ENCODE data around the gene TIAM2. TPM values are rescaled to one million over a fixed set of nuclear protein-coding genes. Genes with fewer than 3 reads are reported as not detected.

Gene TIAM2
- total RNA-seq, 2 experiments from 2014 or later: 5.4 to 6.2 TPM

DNA sequence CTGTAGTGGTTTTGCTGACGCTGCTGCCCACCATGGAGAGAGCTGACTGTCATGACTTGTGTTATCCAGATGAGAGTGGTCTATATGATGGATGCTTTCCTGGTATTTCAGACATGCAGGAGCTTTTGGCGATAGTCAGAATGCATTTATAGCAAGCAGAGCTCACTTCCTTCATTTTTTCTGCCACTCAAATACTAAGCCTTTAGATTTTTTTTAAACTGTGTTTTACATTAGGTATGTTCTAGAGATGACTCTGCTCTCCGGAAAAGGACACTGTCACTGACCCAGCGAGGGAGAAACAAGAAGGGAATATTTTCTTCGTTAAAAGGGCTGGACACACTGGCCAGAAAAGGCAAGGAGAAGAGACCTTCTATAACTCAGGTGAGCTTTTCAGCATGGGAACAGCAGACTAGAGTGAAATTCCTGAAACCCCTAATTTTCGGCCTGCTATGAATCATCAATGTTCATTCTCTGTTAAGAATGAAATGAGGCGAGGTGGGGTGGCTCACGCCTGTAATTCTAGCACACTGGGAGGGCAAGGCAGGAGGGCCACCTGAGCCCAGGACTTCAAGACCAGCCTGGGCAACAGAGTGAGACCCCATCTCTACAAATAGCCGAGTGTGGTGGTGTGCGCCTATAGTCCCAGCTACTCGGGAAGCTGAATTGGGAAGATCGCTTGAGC is 170.1 kb downstream of the TIAM2 start:
- Histone ChIP-seq H4K20me1 (ENCODE audit: insufficient read depth, low read length) (no peaks in the 10 kb centered on the region), H3K9me3 (ENCODE audit: low read length) (no peaks in the 10 kb centered on the region), H3K4me1 (ENCODE audit: insufficient read depth, low read length, poor library complexity, severe bottlenecking) (peaks cover 6% of the 10 kb centered on the region), H3K27ac (ENCODE audit: low read depth, low read length, poor library complexity, severe bottlenecking) (no peak overlapping the region), H3K4me2 (ENCODE audit: low read length) (no peak overlapping the region), H3K4me3 (ENCODE audit: low read depth, low read length, poor library complexity, severe bottlenecking) (no peak overlapping the region), H2AFZ (ENCODE audit: low read length) (no peak overlapping the region), H3K36me3 (ENCODE audit: insufficient read depth, low read length) (no peaks in the 10 kb centered on the region), H3K9me2 (ENCODE audit: insufficient read depth, low read length) (no peaks in the 10 kb centered on the region), H3K79me2 (ENCODE audit: insufficient read depth, low read depth, low read length) (no peaks in the 10 kb centered on the region)
- TF ChIP-seq EZH2phosphoT487 (IDR thresholded peaks at IDR 0.05; ENCODE audit: borderline replicate concordance, low read depth, low read length): no peak
- TF ChIP-seq, protein P1, sequence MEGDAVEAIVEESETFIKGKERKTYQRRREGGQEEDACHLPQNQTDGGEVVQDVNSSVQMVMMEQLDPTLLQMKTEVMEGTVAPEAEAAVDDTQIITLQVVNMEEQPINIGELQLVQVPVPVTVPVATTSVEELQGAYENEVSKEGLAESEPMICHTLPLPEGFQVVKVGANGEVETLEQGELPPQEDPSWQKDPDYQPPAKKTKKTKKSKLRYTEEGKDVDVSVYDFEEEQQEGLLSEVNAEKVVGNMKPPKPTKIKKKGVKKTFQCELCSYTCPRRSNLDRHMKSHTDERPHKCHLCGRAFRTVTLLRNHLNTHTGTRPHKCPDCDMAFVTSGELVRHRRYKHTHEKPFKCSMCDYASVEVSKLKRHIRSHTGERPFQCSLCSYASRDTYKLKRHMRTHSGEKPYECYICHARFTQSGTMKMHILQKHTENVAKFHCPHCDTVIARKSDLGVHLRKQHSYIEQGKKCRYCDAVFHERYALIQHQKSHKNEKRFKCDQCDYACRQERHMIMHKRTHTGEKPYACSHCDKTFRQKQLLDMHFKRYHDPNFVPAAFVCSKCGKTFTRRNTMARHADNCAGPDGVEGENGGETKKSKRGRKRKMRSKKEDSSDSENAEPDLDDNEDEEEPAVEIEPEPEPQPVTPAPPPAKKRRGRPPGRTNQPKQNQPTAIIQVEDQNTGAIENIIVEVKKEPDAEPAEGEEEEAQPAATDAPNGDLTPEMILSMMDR (conservative IDR thresholded peaks at IDR 0.05; ENCODE audit: low read length): no peak
- BruUV-seq (replicated peaks): no TSS peak
- ChIA-PET CTCF (ENCODE audit: unreplicated experiment) (no interaction called here), POLR2A (interaction anchor here (0.5 to 1.9 kb wide), 5 partner anchors 9 to 68 kb away, joined by 3 to 6 read pairs (median 4); no protein-coding TSS in a partner anchor)
- intact Hi-C loops (cut with micrococcal nuclease; ENCODE audit: unreplicated experiment): no loop called here
- DNase-seq (ENCODE audit: low spot score): no peak

DNA sequence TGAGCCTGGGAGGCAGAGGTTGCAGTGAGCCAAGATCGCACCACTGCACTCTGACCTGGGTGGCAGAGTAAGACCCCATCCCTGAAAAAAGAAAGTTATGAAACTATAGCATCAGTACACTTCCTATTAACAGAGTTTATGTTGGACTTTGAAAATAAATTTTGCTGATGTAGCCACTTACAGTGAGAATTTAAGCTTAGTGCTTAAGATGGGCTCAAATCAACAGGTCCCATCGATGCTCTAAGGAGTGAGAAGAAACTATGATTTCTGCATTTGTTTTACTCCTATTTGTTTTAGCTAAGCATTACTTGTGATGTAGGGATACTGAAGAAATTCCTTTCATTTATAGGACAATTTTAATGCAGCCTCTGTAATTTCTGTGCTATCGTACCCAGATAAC is 175.4 kb downstream of the TIAM2 start:
- Histone ChIP-seq H4K20me1 (ENCODE audit: insufficient read depth, low read length) (no peaks in the 10 kb centered on the region), H3K79me2 (ENCODE audit: insufficient read depth, low read depth, low read length) (no peaks in the 10 kb centered on the region), H3K4me2 (ENCODE audit: low read length) (no peak overlapping the region), H2AFZ (ENCODE audit: low read length) (peak overlapping the region; percentile 91), H3K4me3 (ENCODE audit: low read depth, low read length, poor library complexity, severe bottlenecking) (no peak overlapping the region), H3K4me1 (ENCODE audit: insufficient read depth, low read length, poor library complexity, severe bottlenecking) (peaks cover 29% of the 10 kb centered on the region), H3K27ac (ENCODE audit: low read depth, low read length, poor library complexity, severe bottlenecking) (no peak overlapping the region), H3K36me3 (ENCODE audit: insufficient read depth, low read length) (no peaks in the 10 kb centered on the region), H3K9me2 (ENCODE audit: insufficient read depth, low read length) (no peaks in the 10 kb centered on the region), H3K9me3 (ENCODE audit: low read length) (no peaks in the 10 kb centered on the region)
- ChIA-PET CTCF (ENCODE audit: unreplicated experiment) (interaction anchor here (1.3 to 1.6 kb wide), 2 partner anchors 11 to 13 kb away, joined by 3 to 5 read pairs; no protein-coding TSS in a partner anchor), POLR2A (interaction anchor here (0.6 to 1.5 kb wide), 4 partner anchors 11 to 129 kb away, joined by 3 to 6 read pairs (median 3); no protein-coding TSS in a partner anchor)
- no peak for DNase-seq (ENCODE audit: low spot score)
- intact Hi-C loops (cut with micrococcal nuclease; ENCODE audit: unreplicated experiment): no loop called here
- TF ChIP-seq, protein P1 (conservative IDR thresholded peaks at IDR 0.05; ENCODE audit: low read length): no peak
- TF ChIP-seq EZH2phosphoT487 (IDR thresholded peaks at IDR 0.05; ENCODE audit: borderline replicate concordance, low read depth, low read length): no peak
- no TSS peak for BruUV-seq (replicated peaks)
